GM21737 (cell line): ENCODE results near the gene ADAT3.
A peak's percentile ranks its signal among the peaks of the same experiment; 100 is the strongest.

Experiments used
- ATAC-seq: cut with Tn5 transposase; IDR thresholded peaks from one replicate; pipeline ENCODE4 v1.9.1; 2021; ENCODE audit warnings: mild to moderate bottlenecking, moderate library complexity; ENCODE audit not compliant: unreplicated experiment

ADAT3 gene

DNA sequence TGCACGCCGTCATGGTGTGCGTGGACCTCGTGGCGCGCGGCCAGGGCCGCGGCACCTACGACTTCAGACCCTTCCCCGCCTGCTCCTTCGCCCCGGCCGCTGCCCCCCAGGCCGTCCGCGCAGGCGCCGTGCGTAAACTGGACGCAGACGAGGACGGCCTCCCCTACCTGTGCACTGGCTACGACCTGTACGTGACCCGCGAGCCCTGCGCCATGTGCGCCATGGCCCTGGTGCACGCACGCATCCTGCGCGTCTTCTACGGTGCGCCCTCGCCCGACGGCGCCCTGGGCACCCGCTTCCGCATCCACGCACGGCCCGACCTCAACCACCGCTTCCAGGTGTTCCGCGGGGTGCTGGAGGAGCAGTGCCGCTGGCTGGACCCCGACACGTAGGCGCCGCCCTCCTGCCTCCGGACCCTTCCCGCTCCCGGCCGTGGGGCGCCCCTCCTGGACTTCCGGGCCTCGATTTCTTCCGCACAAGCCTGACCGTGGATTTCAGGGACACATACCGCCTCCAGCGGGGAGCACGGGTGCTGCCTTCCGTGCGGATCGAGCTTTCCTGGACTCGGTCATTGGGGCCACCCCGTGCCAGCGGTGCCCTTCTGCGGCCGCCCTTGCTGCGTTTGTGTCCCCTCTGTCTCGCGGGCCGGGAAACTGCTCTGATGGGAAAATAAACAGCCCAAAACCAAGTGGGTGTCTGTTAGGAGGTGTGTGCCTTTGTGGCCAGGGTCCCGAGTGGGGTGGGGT lies 7.7 kb downstream of the ADAT3 start:
- ATAC-seq, result no peak

DNA sequence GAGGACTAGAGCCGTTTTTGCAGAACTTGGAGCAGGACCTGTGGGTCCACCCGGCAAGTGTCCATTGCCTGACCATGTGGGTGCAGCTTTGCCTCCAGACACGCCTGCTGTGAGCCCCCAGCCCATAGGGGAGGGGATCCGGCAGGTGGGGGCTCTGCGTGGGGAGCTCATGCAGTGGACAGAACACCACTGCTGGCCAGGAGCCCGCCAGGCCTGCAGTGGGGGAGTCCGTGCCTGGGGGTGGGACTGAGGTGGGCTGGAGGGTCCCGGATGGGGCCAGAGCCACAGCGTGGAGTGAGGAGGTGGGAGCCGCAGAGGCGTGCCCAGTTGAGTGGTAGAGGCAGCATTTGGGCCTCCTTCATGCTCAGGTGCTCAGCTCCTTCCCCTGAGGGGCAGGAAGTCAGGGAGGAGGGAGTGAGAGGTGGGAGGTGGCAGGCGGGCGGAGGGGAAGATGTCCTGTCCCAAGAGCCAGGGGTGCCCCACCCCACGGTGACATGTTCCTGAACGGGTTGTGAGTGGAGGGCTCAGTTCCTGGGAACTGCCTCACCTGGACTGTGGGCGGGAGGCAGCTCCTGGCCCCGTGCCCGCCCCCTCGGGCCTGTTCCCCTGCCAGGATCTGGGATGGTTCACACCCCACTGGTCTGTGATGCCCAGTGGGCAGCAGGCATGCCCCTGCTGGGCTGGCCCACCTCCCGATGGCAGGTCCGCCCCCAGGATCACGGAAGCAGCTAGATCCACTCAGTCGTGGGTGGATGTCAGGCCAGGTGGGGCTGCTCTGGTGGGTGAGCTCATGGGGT lies 8.8 kb downstream of the ADAT3 start:
- ATAC-seq, result no peak

DNA sequence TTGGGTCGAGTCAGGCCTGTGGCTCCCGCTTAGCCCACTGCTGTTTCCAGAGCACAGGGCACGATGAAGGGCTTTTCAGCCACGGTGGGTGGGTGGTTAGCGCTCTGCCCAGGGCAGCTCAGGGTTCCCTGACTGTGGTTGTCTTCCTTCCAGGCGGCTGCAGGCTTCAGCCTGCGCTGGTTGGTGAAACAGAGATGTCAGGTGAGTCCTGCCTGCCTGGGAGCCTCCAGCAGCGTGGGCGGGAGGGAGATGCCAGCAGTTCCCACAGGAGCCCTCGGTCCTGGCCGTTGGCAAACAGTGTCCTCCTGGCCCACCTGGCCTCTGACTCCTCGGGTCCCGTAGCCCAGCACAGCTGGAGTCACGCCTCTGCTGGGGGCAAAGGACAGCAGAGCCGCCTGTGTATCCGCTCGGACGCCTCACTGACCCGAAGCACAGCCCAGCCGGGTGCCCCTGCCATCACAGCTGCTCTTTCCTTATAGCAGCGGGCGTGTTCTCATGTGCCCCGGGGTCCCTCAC lies 9.7 kb downstream of the ADAT3 start:
- no peak for ATAC-seq

DNA sequence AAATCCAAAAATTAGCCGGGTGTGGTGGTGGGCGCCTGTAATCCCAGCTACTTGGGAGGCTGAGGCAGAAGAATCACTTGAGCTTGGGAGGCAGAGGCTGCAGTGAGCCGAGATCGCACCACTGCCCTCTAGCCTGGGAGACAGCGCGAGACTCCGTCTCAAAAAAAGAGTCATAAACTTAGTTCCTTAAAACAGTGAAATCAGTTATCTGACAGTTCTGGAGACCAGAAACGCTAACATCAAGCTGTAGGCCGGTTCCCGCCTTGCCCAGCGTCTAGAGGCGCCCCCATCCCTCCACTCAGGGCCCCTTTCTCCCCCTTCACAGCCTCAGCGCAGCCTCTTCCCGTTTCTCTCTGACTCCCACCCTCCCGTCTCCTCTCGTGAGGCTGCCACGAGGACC lies 11.9 kb downstream of the ADAT3 start:
- no peak for ATAC-seq

DNA sequence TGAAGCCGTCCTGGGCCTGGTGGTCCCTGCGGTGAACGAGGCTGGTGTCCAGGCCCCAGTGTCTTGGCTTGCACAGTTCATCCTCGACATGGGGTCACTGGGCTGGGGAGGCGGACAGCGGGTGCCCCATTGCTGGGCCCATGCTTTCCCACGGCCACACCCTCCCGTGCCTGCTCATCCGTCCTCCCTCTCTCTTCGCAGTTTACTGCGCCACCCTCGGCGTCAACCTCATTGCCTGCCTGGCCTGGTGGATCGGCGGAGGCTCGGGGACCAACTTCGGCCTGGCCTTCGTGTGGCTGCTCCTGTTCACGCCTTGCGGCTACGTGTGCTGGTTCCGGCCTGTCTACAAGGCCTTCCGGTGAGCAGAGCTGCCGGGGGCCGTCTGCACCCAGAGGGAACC lies 12.7 kb downstream of the ADAT3 start:
- no peak for ATAC-seq

DNA sequence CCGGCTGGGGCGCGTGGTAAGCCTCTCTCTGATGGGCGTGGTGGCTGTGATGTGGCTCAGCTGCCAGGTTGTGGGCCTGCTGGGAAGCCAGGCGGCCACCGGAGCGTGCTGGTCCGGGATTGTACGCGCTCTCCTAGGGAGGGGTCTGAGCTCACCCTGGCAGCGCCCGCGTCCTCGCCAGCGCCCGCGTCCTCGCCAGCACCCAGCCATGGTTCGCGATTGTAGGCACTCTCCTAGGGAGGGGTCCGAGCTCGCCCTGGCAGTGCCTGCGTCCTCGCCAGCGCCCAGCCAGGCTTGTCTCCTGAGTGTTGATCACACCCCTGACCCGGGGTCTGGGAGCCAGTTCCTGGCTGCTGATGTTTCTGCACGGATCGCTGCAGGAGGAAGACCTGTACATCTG lies 13.8 kb downstream of the ADAT3 start:
- ATAC-seq, result no peak

DNA sequence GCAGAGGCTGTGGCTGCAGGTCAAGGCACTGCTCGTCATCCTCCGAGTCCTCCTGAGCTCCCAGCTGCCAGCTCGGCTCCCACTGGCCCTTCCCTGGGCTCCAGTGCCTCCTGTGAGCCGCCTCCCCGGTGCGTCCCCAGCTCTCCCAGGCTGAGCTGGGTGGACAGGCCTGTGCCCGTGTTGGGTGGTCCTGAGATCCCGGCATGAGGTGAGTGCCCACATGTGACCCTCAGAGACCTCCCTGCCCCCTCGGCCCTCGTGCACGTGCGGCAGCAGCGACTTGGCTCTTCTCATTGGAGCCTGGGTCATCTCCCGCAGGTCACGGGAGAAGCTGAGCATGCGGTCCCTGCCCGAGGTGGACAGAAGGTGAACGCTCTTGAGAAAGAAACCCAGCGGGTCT lies 15.4 kb downstream of the ADAT3 start:
- ATAC-seq, result no peak

DNA sequence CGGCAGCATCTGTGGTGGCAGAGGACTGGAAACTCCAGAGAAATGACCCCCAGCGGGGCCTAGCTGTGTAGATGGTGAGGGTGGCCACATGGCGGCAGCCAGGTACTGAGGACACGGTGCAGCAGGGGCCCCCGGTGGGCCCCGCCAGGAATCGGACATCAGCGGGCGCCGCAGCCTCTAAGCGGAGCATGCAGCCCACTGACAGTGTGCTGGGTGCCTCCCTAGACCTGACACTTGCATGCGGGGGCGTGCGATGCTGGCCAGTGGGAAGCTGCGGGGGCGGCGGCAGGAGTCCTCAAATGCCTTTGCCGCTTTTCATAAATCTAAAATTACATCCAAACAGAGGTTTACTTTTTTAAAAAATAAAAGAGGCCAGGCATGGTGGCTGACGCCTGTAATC lies 16.1 kb downstream of the ADAT3 start:
- ATAC-seq, result no peak

DNA sequence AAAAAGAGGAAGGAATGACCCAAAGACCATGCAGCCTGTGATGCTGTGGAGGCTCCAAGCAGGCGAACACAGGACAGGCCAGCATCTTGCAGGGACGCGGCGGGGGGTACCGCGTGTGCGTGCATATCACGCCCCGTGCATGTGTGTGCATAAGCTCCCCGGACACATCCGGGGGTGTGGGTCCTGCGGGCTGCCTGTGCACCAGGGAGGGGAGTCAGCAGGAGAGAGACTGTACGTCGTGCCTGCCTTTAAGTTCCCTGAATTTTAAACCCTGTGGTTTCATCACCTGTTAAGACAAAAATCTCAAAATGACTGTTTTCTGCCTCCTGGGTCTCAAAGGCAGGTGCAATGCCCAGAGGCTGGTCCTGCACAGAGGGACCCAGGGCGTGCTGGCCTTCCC lies 16.6 kb downstream of the ADAT3 start:
- no peak for ATAC-seq

DNA sequence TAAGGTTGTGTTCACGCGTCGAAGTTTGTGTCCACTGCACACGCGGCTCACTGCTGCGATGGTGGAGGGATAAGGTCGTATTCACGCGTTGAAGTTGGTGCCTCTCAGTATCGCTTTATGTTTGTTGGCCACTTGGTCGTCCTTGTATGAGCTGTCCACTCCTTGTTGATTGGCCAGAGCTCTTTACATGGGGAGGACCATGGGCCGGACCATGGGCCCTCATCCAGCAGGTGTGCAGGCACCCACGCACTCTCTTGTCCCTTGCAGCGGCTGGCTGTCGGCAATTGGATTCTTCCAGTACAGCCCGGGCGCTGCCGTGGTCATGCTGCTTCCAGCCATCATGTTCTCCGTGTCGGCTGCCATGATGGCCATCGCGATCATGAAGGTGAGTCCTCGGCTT lies 17.6 kb downstream of the ADAT3 start:
- ATAC-seq, result no peak

DNA sequence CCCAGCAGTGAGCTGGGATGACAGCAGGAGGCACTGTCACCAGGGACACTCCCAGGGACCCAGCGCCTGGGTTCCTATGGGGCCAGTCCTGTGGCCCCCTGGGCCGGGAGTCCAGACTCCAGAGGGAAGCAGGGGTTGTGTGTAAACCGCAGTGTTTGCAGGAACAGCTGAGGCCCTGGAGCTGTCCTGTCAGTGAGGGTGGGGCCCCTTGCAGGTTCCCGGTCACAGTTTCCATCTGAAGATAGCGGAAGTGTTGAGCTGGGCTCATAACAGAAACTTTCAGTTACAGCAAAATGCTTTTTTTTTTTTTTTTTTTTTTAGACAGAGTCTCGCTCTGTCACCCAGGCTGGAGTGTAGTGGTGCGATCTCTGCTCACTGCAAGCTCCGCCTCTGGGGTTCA lies 18.1 kb downstream of the ADAT3 start:
- no peak for ATAC-seq

DNA sequence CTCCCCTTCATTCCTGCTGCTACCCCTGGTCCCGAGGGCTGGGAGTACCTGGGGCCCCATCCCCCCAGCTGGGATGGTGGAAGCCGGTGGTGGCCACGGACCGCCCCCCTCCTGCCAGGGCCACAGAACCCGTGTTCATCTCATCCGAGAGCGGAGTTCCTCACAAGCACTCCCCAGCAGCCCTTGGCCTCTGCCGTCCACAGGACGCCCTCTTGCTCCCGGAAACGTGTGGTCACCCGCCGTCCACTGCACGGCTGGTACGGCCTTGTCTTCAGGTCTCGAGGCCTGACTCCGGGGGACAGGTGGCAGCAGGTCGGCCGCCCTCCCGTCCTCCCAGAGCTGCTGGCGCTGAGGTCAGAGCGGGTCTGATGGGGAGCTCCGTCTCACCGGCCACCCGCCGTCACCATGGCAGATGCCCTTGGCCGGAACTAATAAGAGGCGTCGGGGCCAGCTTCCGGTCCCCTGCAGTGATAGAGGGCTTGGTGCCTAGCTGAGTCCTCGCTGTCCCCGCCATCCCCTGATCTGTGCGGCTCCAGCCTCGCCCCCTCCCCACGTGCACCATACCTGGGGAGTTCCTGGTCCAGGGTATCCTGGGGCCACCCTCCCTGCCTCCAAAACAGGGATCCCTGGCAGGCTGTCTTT lies 19.2 kb downstream of the ADAT3 start:
- no peak for ATAC-seq

DNA sequence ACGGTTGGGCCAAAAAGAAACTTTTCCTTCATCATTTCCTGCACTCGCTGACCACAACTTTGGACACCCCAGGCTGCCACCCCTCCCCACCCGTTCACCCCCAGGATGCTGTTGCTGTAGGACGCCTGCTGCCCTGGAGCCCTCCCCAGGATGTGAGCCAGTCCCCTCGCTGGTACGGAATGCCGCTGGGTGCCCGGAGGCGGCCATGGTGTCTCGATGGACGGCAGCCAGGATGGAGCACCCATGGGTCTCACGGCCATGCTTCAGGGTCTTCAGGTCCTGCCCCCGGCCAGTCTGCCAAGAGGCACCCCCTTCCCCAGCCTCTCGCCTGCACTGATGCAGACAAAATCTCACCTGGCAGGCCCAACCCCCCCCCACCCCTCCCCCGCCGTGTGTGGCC lies 20.3 kb downstream of the ADAT3 start:
- no peak for ATAC-seq

DNA sequence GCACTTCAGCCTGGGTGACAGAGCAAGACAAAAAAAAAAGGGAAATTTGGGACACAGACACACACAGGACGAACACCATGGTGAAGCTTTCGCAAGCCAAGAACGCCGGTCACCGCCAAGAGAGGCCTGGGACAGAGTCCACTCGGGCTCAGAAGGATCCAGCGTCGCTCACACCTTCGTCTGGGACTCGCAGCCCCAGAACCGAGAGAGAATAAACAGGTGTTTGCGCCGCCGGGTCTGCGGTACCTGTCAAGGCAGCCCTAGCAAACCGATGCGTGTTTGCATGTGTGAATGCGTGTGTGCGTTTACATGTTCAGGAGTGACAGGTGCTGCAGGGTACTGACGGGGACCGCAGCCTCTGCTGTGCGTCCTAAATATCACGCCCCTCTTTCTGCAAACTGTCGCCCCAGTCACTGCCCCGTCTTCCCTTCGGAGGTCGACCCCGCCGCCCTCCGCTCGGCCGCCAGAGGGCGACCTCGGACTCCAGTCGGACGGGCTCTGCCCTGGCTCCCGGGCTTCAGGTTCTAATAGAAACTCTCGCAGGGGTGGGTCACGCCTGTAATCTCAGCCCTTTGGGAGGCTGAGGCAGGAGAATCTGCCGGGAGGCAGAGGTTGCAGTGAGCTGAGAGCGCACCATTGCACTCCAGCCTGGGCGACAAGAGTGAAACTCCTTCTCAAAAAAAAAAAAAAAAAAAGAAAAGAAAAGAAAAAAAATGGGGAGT lies 24.0 kb downstream of the ADAT3 start:
- ATAC-seq, result peak; percentile 64

DNA sequence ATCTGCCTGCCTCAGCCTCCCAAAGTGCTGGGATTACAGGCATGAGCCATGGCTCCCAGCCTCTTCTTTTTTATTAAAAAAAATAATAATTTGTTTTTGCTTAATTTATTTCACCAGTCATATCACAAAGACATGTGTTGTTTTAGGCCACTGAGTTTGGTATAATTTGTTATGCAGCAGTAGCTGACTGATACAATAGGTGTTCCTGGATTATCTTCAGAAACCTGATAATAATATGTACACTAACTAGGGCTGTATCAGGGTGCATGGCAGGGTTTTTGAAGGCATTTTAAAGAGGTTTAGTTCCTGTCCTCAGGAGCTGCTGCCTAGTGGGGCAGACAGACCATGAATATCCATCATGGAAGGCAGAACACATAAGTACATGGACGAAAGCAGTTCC lies 26.2 kb downstream of the ADAT3 start:
- no peak for ATAC-seq

DNA sequence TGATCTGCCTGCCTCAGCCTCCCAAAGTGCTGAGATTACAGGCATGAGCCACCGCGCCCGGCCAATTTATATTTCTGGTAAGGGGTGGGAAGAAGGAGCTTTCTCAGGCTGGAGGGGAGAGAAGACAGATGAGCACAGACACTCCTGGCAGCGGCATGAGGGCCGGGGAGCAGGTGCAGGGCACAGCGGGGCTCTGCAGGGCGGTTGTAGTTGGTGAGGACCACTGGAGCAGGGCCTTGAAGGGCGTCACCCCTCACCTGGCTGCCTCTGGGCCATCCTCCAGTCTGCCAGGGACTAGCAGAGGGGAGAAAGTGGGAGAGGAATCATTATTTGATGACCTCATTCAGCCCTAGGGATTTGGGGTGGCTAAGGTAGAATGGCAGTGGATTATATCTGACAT lies 27.2 kb downstream of the ADAT3 start:
- ATAC-seq, result no peak

DNA sequence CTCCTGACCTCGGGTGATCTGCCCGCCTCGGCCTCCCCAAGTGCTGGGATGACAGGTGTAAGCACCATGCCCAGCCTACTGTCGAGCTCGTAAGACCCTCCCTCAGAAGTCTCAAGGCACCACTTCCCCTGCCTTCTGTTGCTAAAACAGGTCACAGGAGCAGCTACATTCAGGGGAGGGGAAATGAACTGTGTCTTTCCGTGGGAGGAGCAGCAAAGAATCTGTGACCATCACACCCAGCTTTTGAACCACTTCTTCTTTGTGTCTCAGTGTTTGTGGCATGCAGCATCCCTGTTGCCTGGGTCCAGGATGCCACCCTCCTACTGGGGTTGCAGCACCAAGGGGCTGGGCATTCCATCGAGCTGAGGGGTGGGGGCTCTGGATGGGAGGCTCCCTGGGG lies 28.0 kb downstream of the ADAT3 start:
- ATAC-seq, result no peak

DNA sequence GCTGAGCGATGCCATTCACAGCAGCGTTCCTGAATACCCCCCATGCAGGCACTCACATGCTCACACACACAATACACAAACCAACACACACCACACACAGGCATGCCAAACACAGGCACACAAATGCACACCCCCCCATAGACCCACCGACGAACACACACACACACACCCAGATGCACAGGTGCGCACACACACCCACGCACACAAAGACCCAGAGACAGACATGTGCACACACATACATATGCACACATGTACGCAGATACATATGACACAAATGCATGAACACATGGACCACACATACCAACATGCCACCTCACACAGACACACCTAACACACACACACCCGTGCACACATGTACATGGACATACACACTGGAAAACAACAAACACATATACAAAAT lies 28.7 kb downstream of the ADAT3 start:
- ATAC-seq, result no peak

DNA sequence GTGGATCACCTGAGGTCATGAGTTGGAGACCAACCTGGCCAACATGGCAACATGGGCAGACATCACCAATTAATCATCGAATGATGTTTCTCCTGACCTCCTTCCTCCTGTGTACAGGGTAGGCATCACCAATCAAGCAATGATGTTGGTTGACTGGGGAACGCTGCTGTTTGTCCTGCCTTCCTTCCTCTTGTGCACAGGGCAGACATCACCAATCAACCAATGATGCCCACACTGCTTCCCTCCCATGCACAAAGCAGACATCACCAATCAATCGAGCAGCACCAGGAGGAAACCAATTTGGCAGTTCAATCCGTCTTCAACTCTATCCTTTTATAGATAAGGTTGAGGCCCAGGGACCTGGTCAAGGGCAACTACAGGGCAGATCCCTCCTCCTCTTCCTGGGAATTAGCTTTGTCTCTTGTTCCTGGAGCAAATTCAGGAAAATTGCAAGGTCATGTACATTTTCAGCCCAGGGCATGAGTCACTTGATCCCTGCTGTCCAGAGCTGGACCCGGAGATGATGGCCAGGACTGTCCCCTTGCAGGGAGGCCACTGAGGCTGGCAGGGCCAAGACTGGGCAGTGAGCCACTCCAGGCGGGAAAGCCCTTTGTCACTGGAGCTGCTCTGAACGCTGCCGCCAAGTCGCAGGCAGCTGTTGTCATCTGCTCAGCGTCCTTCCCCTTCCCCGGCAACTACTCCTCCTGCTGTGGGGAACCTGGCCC lies 30.4 kb downstream of the ADAT3 start:
- no peak for ATAC-seq

DNA sequence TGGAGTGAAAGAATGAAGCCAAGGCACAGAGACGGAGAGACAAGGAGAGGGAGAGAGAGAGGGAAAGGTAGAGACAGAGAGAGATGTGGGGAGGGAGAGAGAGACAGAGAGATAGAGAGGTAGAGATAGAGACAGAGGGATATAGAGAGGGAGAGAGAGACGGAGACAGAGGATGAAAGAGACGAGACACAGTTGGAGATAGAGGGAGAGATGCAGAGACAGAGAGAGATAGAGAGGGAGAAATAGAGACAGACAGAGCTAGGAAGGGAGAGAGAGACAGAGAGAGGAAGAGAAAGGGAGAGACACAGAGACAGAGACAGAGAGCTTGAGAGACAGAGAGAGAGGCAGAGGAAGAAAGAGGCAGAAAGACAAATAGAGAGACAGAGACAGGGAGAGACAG lies 31.2 kb downstream of the ADAT3 start:
- ATAC-seq, result no peak
